ENCODE results near the gene SCN5A. TPM values are rescaled to one million over a fixed set of nuclear protein-coding genes. Genes with fewer than 3 reads are reported as not detected.

The SCN5A gene
- total and polyA plus RNA-seq, 2 experiments from 2014 or later: not detected

DNA sequence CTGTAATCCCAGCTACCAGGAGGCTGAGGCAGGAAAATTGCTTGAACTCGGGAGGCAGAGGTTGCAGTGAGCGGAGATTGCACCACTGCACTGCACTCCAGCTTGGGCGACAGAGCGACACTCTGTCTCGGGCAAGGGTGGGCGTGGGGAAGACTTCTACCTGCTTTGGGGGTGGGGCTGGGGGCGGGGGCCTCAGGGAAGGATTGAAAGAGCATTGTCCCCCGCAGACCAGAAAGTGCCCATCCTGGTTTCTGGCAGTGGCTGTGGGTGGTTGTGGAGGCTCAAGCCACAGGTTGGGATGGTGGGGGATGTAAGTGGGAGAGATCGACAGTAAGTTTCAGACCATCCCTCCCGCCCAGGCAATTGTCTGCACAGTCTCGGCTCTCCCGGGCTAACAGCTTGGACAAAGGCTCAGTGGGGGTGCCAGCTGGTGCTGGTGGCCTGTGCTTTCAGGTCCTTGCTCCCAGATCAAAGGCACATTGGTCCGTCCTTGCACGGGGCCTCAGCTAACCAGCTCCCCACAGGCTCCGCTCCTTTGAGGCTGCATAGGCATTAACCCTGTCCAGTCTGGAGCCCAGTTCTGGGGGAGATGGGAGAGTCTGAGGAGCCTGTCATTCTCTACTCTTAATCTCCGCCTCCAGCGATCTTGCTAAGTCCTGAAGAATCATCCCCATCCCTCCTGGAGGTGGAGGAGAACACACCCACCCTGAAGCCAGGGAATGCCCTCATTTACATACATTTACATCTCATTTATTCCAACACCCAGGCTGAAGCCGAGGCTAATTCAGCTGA, 8.6 kb downstream of the SCN5A start:
- Histone ChIP-seq H3K27ac (no peak overlapping the region), H3K4me3 (no peak overlapping the region), H4K20me1 (ENCODE audit: insufficient read depth) (no peaks in the 10 kb centered on the region), H3F3A (ENCODE audit: insufficient read depth) (no peaks in the 10 kb centered on the region), H3K27me3 (replicated peaks; ENCODE audit: insufficient read depth) (peaks cover 37% of the 10 kb centered on the region), H2AFZ (no peak overlapping the region), H3K79me2 (ENCODE audit: insufficient read depth) (no peaks in the 10 kb centered on the region), H3K4me2 (ENCODE audit: unreplicated experiment) (no peak overlapping the region), H3K4me1 (ENCODE audit: insufficient read depth) (no peaks in the 10 kb centered on the region), H3K9me3 (ENCODE audit: low read depth) (no peaks in the 10 kb centered on the region), H3K9me2 (ENCODE audit: insufficient read depth) (no peaks in the 10 kb centered on the region), H3K9ac (no peak overlapping the region), H3K36me3 (ENCODE audit: low read depth) (no peaks in the 10 kb centered on the region)
- DNase-seq: no peak
- no peak for TF ChIP-seq EZH2 (IDR thresholded peaks at IDR 0.05; ENCODE audit: insufficient read depth, poor library complexity, severe bottlenecking)
- TF ChIP-seq EZH2phosphoT487 (IDR thresholded peaks at IDR 0.05; ENCODE audit: insufficient read depth, low read depth): no peak
- in situ Hi-C loops (cut with MboI): no loop called here
- WGBS, 2 experiments (ENCODE audit: low coverage in 1 of 2, low lambda C conversion rate in 2 of 2, missing lambda C conversion rate in 2 of 2): 35 to 44% methylated on average over 14 to 18 of the region's 18 CpGs

DNA sequence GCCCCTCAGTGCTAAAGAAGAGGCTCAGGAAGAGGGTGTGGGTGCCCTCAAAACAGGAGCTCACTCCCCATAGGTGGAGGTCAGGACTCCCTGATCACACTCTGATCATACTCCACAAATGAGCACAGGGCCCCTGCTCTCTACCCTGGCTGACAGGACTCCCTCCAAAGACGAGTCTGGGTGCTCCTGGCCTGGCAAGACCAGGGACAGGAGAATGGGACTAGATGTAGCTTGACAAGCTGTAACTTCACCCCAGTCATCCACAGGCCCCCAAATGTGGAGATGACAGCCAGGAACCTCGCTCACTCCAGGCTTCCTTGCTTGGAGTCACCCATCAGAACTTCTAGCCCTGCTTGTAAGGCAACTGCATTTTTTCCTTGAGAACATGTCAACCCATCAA, 11.1 kb downstream of the SCN5A start:
- H3K9ac ChIP-seq: no peak overlapping the region
- no peak for DNase-seq
- H3K27ac ChIP-seq: no peak overlapping the region
- 53 to 61% methylated on average over 2 of the region's 2 CpGs for WGBS, 2 experiments (ENCODE audit: low coverage in 1 of 2, low lambda C conversion rate in 2 of 2, missing lambda C conversion rate in 2 of 2)
- no peak overlapping the region for H3K4me3 ChIP-seq
- TF ChIP-seq EZH2 (IDR thresholded peaks at IDR 0.05; ENCODE audit: insufficient read depth, poor library complexity, severe bottlenecking) (no peak), EZH2phosphoT487 (IDR thresholded peaks at IDR 0.05; ENCODE audit: insufficient read depth, low read depth) (no peak)
- H3F3A ChIP-seq (ENCODE audit: insufficient read depth): no peaks in the 10 kb centered on the region
- peaks cover 6% of the 10 kb centered on the region for H3K4me1 ChIP-seq (ENCODE audit: insufficient read depth)
- H4K20me1 ChIP-seq (ENCODE audit: insufficient read depth): no peaks in the 10 kb centered on the region
- H3K9me2 ChIP-seq (ENCODE audit: insufficient read depth): no peaks in the 10 kb centered on the region
- no peaks in the 10 kb centered on the region for H3K36me3 ChIP-seq (ENCODE audit: low read depth)
- in situ Hi-C loops (cut with MboI): no loop called here
- H3K9me3 ChIP-seq (ENCODE audit: low read depth): no peaks in the 10 kb centered on the region
- peaks cover 54% of the 10 kb centered on the region for H3K27me3 ChIP-seq (replicated peaks; ENCODE audit: insufficient read depth)
- H3K79me2 ChIP-seq (ENCODE audit: insufficient read depth): no peaks in the 10 kb centered on the region
- H3K4me2 ChIP-seq (ENCODE audit: unreplicated experiment): no peak overlapping the region
- no peak overlapping the region for H2AFZ ChIP-seq

DNA sequence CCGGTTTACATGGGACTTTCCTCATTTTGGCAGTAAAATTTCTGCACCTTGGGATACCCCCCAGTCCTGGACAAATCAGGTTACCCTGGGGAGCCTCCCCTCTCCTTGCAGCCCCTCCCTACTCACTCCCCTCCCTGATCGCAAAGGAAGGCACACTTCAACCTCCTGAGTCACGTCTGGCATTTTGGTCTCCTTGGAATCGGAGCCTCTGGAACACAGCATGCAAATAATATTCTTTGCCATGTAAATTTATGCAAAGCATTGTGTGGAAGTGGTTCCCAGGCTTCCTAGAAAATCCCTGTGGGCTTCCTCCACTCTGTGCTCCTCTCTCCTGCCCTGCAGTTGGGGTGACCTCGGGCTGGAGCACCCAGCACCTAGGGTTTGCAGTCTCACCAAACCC, 11.6 kb downstream of the SCN5A start:
- Histone ChIP-seq H3K9ac (no peak overlapping the region), H2AFZ (no peak overlapping the region), H3K4me1 (ENCODE audit: insufficient read depth) (peaks cover 6% of the 10 kb centered on the region), H4K20me1 (ENCODE audit: insufficient read depth) (no peaks in the 10 kb centered on the region), H3K27me3 (replicated peaks; ENCODE audit: insufficient read depth) (peaks cover 54% of the 10 kb centered on the region), H3K79me2 (ENCODE audit: insufficient read depth) (no peaks in the 10 kb centered on the region), H3K27ac (no peak overlapping the region), H3K4me3 (no peak overlapping the region), H3F3A (ENCODE audit: insufficient read depth) (no peaks in the 10 kb centered on the region), H3K4me2 (ENCODE audit: unreplicated experiment) (no peak overlapping the region), H3K9me3 (ENCODE audit: low read depth) (no peaks in the 10 kb centered on the region), H3K9me2 (ENCODE audit: insufficient read depth) (no peaks in the 10 kb centered on the region), H3K36me3 (ENCODE audit: low read depth) (no peaks in the 10 kb centered on the region)
- WGBS, 2 experiments (ENCODE audit: low coverage in 1 of 2, low lambda C conversion rate in 2 of 2, missing lambda C conversion rate in 2 of 2): 53% methylated on average over 5 of the region's 5 CpGs
- TF ChIP-seq EZH2phosphoT487 (IDR thresholded peaks at IDR 0.05; ENCODE audit: insufficient read depth, low read depth): no peak
- TF ChIP-seq EZH2 (IDR thresholded peaks at IDR 0.05; ENCODE audit: insufficient read depth, poor library complexity, severe bottlenecking): no peak
- no peak for DNase-seq
- in situ Hi-C loops (cut with MboI): no loop called here

DNA sequence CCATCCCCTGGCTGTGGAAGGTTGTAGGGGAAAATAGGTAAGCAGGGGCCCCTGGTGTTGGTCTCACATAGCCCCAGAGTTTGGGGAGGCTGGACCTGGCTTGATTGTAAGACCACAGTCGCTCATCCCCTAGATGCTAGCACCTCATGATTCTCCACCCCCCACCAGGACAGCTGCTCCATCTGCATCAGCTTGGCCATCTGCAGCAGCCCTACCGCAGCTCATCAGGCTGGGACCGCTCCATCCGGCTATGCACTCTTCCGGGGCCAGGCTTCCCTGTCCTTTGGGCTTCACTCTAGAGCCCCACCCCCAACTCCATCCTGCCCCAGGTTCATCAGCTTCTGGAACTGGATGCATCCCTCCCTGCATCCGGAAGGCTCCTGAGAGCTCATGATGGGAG, 12.6 kb downstream of the SCN5A start:
- Histone ChIP-seq H4K20me1 (ENCODE audit: insufficient read depth) (no peaks in the 10 kb centered on the region), H3K9me3 (ENCODE audit: low read depth) (no peaks in the 10 kb centered on the region), H3K27ac (no peak overlapping the region), H3K36me3 (ENCODE audit: low read depth) (no peaks in the 10 kb centered on the region), H3K4me1 (ENCODE audit: insufficient read depth) (peaks cover 6% of the 10 kb centered on the region), H3K9ac (no peak overlapping the region), H3K27me3 (replicated peaks; ENCODE audit: insufficient read depth) (peaks cover 47% of the 10 kb centered on the region), H3F3A (ENCODE audit: insufficient read depth) (no peaks in the 10 kb centered on the region), H3K79me2 (ENCODE audit: insufficient read depth) (no peaks in the 10 kb centered on the region), H3K9me2 (ENCODE audit: insufficient read depth) (no peaks in the 10 kb centered on the region), H3K4me3 (no peak overlapping the region), H3K4me2 (ENCODE audit: unreplicated experiment) (no peak overlapping the region), H2AFZ (no peak overlapping the region)
- 66 to 74% methylated on average over 6 of the region's 6 CpGs for WGBS, 2 experiments (ENCODE audit: low coverage in 1 of 2, low lambda C conversion rate in 2 of 2, missing lambda C conversion rate in 2 of 2)
- in situ Hi-C loops (cut with MboI): no loop called here
- no peak for TF ChIP-seq EZH2phosphoT487 (IDR thresholded peaks at IDR 0.05; ENCODE audit: insufficient read depth, low read depth)
- TF ChIP-seq EZH2 (IDR thresholded peaks at IDR 0.05; ENCODE audit: insufficient read depth, poor library complexity, severe bottlenecking): no peak
- no peak for DNase-seq

All from GM23248 (cell line).